Effector memory CD4-positive, alpha-beta T cell (primary cell): ENCODE measurements around the gene TGM4.

ENCODE experiments used
- DNase-seq, 3 donors: peaks; one replicate each; pipeline ENCODE4 v3.0.0-alpha.2; 2020
- H3K27ac ChIP-seq: 2 replicates; pipeline ENCODE4 v1.7.0; 2013; ENCODE audit warnings: mild to moderate bottlenecking, low read length, moderate library complexity; ENCODE audit not compliant: insufficient read depth, poor library complexity, severe bottlenecking
- H3K27me3 ChIP-seq: replicated peaks from 2 replicates; pipeline ENCODE4 v1.7.0; 2013; ENCODE audit warnings: mild to moderate bottlenecking, low read length; ENCODE audit not compliant: insufficient read depth, control insufficient read depth, poor library complexity, severe bottlenecking
- H3K36me3 ChIP-seq: 2 replicates; pipeline ENCODE4 v1.7.0; 2013; ENCODE audit warnings: mild to moderate bottlenecking, low read length, moderate library complexity; ENCODE audit not compliant: control insufficient read depth, insufficient read depth
- H3K4me1 ChIP-seq: 2 replicates; pipeline ENCODE4 v1.7.0; 2013; ENCODE audit warnings: low read length, mild to moderate bottlenecking; ENCODE audit not compliant: control insufficient read depth, insufficient read depth, poor library complexity, severe bottlenecking
- H3K4me3 ChIP-seq: 2 replicates; pipeline ENCODE4 v1.7.0; 2013; ENCODE audit warnings: low read length, low read depth, mild to moderate bottlenecking; ENCODE audit not compliant: insufficient read depth, poor library complexity, severe bottlenecking
- H3K9me3 ChIP-seq: 2 replicates; pipeline ENCODE4 v1.7.0; 2013; ENCODE audit warnings: mild to moderate bottlenecking, low read length, moderate library complexity; ENCODE audit not compliant: control insufficient read depth

TGM4 gene

DNA sequence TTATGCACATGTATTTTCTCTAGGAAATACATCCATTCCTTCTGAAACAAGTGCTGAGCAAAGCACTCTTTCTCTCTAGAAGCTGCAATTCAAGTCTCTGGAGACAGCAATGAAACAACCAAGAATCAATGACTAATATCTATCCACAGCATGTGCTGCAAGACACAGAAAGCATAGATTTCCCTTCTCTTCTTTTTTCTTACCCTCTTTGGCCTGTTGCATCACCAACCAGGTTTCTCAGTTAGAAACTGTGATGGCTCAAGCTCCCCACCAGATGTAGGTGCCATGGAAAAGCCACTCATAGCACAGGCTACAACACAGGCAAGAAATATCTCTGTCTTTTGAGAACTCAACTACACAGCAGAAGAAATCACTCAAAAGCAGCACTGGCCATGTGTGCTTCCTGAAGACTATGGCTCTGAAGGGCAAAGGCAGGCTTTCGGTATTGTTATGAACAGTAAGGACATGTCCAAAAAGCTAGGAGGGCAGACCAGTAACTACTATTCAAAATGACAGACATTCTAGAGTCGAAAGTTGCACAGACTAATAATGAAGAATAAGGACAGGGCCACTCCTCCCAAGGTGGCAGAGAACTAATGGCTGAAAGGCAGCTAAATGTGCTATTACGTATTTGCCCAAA is 86.1 kb downstream of the TGM4 start:
- Histone ChIP-seq H3K4me1 (peaks cover 5% of the 10 kb centered on the region), H3K36me3 (peaks cover 19% of the 10 kb centered on the region), H3K4me3 (no peak overlapping the region), H3K27ac (no peak overlapping the region), H3K27me3 (no peaks in the 10 kb centered on the region), H3K9me3 (no peaks in the 10 kb centered on the region)
- no peak for DNase-seq

DNA sequence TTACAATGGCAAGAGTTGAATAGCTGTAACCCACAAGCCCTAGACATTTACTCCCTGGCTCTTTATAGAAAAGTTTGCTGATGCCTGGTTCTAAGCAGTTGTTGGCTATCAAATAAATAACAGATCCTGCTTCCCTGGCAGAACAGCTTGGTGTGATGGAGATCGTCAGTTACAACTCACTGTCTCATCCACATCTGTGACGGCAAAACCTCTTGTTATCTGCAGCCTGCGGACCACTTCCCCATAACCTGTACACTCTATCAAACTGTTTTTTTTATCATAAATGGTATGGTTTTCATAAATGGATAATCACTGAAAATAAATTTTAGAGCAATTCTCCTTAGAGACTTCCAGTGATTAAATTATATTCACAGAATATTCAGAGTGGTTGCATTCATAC is 87.5 kb downstream of the TGM4 start:
- Histone ChIP-seq H3K4me1 (peaks cover 5% of the 10 kb centered on the region), H3K36me3 (peaks cover 16% of the 10 kb centered on the region), H3K9me3 (no peaks in the 10 kb centered on the region), H3K4me3 (no peak overlapping the region), H3K27ac (no peak overlapping the region), H3K27me3 (no peaks in the 10 kb centered on the region)
- DNase-seq, result no peak

DNA sequence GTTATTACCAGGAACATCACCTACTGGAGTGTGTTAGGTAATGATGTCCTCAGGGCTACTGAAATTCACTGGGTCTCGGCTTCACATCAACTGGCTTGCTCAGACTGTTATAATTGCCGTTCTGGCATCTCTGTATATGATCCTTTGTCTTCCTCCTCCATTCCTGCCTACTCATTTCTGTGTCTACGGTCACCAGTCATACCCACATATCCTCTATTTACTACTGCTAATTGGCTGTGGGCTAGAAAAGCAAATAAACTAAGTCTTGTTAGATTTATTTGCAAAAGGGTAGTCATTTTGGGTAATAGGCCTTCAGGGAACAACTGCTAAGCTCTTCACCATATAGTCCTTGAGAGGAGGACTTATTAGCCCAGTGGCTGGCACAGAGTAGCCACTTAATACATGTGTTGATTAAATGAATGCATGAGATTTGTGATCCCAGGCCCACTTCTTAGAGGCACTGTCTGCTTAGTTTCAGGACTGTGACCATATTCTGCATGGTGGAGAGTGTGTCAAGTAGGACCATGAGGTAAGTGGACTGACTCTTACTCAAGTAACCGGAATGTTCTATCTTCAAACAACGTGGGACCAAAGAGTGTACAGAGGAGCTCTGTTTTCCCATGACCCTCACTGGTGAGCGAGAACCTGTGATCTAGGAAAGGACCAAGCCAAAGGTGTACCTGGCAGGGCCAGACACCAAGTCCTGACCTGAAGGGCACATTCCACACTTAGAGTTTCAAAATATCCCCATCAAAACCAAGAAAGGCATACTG is 88.4 kb downstream of the TGM4 start:
- H3K27me3 ChIP-seq, result no peaks in the 10 kb centered on the region
- peaks cover 13% of the 10 kb centered on the region for H3K36me3 ChIP-seq
- peaks cover 5% of the 10 kb centered on the region for H3K4me1 ChIP-seq
- no peak overlapping the region for H3K4me3 ChIP-seq
- no peak for DNase-seq
- no peak overlapping the region for H3K27ac ChIP-seq
- H3K9me3 ChIP-seq, result no peaks in the 10 kb centered on the region

DNA sequence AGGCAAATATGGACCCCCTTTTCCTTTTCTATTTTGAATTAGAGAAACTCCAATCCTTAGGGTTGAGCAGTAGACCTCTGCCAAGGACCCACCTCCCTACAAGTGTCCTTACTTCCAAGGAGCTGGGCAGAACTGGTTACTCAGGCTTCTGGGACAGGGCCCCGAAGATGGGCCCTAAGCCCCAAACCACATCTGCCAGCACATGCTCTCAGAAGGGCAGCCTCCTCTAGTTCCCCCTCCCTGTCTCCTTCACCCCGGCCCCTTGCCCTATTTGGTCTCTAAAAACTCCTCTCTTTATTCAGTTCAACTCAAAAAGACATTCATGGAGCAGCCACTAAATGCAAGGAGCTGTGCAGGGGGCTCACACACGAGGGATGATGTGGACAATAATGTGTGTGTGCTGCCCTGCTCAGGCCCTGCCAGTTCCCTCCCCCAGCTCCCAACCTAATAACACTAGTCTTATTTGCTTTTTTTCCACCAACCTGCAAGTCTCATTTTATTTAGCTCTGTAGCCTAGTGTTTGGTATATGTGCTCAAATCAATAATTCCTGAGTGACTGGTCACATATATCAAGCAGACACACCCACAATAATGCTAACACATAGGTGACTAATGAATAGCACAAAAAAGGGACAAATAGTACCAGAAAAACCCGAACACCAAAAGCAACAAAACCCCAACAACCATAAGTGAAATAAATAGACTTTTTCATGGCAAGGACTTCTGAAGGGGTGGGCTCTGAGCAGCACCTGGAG is 89.3 kb downstream of the TGM4 start:
- Histone ChIP-seq H3K27me3 (no peaks in the 10 kb centered on the region), H3K4me1 (peaks cover 5% of the 10 kb centered on the region), H3K27ac (no peak overlapping the region), H3K36me3 (peaks cover 4% of the 10 kb centered on the region), H3K4me3 (no peak overlapping the region), H3K9me3 (no peaks in the 10 kb centered on the region)
- no peak for DNase-seq
